HG02763 (cell line): ENCODE results near the gene SEC11C.
"Not testable (repeated sequence)": the region's sequence is repeated elsewhere in the genome, so short reads cannot be mapped to it uniquely, and the experiment has no call there.

Experiments used
- ATAC-seq: cut with Tn5 transposase; IDR thresholded peaks from one replicate; pipeline ENCODE4 v1.9.1; 2021; ENCODE audit warnings: mild to moderate bottlenecking, moderate library complexity; ENCODE audit not compliant: unreplicated experiment

The SEC11C gene

GRCh38 chr18:59139615-59140301 lies at the start of gene SEC11C:
Gene SEC11C, plus strand, starts transcription at chr18:59139884. Its CDS starts 65 bp downstream, at chr18:59139949.
- peak; percentile 88 for ATAC-seq

DNA sequence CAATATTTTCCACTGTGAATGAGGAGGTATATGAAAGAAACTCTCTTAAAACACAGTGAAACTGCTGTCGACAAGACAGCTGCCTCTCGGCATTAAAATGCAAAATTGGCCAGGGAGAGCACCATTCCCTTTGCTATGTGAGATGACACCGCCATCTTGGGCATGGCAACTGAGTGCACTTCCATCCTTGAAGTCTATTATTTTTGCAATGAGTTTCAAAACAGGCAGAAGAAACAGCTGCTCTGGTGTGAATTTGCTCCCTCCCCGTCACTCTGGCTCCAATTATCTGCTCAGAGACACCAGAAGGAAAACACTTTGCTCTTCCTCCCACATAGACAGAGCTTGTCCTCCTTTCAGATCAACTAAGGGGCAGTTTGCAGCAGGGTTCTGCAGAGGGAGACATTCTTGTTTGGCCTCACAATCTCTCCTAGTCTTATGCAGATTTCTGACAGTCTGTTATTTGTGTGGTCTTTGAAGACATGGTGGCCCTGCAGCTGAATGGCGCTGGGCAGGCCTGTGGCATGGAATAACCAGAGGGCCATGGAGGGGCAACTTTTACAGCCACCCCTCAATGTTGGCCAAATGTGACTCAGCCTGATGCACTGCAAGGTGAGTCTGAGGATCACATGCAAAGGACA lies 48.6 kb upstream of the SEC11C start:
- no peak for ATAC-seq

DNA sequence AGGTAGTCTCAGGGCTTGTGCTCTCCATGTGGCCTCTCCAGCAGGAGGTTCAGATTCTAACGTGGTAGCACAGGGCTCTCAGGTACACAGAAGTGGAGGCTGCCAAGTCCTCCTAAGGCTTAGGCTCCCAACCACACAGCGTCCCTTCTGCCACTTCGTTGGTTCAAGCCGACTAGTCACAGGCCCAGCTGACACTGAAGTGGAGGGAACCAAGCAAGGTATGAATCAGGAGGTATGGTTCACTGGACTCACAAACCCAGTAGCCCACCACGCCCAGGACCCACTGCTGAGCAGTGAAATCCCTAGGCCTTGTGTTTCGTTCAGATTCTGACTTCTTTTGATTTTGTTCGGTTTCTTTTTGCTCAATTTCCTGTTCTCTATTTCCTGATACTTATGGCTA lies 46.0 kb upstream of the SEC11C start:
- no peak for ATAC-seq

- no peak for ATAC-seq
These were observed 45.1 kb upstream of the SEC11C start for GRCh38 chr18:59094569-59094968.

GRCh38 chr18:59096098-59096789 lies 43.4 kb upstream of the SEC11C start:
- ATAC-seq = no peak

GRCh38 chr18:59101830-59102414 lies 37.8 kb upstream of the SEC11C start:
- ATAC-seq = no peak

DNA sequence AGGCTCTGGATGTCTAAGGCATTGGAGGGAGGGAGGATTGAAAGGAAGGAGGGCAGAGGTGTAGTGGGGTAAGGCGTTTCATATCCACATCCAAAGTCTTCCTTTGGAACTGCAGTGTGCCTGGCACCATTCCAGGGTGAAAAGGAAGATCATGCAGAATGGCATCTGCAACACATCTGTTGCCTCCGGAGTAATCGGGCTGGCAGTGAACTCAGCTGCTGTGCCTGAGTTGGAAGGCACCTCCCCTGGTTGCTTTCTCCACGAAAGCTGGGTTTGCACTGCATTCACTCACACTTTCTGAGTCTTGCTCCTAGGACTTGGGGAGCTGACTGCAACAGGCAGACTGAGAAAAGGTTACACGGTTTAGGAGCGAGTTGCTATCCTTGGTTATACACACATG lies 30.3 kb upstream of the SEC11C start:
- no peak for ATAC-seq

DNA sequence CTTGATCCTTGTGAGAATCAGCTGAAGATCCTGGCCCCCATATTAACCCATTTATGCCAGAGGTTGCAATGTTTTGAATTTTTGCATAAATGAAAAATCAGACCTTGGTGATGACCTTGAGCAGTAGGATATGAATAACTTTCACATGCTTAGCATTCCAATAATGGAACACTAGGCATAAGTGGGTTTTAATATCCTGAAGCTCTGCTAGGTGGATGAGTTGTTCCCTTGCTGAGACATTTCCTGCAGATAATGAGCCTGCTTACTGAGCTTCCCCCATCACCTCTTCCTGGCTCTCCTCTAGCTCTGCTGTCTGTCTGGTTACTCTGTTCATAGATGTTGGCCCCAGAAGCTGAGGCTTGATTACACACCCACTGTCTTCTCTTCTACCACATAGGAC lies 25.5 kb upstream of the SEC11C start:
- no peak for ATAC-seq

DNA sequence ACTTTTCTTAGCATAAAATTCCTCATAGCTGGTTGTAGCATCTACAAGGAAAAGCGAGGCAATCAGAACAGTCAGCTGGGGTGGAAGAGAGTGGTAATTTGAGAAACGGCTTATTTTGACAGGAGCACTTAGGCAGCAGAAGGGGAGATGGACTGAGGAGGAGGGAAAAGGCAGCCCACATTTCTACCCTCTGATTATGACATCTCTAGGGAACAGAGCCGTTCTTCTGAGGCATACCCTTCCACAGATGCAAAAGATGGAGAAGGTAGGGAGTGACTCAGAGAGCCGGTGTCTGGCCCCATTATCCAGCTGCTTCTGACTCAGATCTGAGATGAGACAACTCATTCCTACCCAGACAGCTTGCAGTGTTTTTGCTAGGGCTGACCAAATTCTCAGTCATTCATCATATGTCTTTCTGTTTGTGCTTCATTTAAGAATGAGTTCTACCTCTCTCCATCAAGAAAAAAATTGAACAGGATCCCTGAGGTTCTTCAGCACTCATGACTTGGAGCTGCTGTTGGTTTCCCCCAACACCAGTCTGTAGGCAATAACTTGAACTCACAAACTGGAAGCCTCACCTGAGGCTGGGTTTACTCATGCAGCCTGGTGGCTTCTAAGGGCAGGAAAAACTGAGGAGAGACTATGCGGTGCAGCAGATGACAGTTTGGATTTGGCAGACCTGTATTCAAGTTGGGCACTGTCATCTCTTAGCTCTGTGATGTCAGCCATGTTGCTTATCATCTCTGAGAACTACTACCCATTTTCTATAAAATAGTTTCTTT lies 15.9 kb upstream of the SEC11C start:
- peak; percentile 61 for ATAC-seq

GRCh38 chr18:59124370-59124704 lies 15.3 kb upstream of the SEC11C start:
- ATAC-seq = no peak

DNA sequence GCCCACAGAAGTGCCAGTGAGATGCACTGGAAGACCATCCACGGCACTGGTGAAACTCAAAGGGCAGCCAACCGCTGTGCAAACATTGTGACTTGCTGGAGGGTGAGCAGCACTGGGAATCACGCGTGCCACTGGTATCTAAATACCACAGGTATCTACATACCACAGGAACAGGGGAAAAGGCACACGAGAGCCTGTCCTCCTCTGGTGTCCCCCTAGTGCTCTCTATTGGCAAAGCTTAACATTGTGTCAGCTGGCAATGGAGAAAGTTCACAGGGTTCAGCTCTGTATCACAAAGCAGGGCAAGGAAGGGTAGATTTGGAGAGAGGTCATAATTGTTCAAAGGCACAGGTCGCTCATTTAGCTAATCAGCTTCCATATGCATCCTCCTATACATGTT lies 12.6 kb upstream of the SEC11C start:
- ATAC-seq = no peak

DNA sequence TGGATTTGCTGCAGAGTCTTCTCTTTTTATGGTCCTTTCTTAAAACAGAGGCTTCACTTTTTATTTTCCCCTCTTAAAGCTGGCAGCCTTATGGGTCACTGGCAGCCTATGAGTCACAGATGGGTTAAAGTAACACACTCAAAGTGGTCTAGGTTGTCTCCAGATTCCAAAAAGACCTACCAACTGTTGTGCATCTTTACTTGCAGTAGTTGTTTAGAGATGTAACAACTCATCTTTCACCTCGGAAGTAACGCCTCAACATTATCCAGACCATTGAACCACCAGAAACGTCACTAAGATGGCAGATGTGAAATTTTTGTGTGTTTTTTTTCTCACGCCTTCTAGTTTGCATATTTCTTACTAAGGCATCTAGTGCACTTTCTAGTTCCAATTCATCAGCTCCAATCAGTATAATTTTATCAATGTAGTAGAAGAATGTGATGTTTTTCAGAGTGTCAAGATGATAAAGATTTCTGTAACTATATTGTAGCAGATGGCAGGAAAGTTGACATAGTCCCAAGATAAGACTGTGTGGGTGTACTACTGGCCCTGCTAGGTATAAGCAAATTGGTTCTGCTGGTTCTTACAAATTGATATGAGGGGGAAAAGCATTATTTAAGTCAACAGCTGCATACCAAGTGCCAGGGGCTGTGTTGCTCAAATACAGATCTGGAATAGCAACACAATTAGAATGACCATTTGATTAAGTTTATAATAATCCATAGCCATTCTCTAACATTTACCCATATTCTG lies 9.6 kb upstream of the SEC11C start:
- no peak for ATAC-seq

DNA sequence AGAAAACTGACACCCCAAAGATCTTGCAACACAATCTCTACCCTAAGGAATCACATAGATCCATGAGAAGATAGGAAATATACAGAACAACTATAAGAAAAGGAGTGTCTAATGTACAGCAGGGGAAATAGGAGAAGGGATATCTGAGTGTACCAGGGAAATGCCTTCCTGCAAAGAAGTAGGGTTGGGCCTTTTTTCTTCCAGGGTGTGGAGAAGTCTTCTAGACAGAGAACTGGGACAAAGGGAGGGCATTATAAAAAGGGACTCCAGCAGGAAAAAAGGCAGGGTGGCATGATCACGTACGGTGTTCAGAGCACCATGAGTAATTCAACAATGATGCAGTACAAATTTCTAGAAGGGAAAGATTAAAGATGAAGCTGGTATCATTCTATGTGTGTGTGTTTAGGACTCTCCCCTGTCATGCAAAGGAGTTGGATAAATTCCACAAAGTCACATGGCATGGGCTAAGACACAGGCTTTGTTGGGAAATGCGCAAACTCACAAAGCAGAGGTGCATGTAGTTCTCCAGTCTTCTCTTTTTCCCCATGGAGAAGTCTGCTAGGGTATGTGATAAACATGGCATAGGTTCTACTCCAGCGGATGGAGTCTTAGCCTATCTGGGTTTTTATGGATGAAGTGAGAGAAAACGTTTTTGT lies 6.7 kb upstream of the SEC11C start:
- no peak for ATAC-seq

- ATAC-seq = peak; percentile 68
These were observed 431 bp upstream of the SEC11C start for GRCh38 chr18:59139291-59139614.

DNA sequence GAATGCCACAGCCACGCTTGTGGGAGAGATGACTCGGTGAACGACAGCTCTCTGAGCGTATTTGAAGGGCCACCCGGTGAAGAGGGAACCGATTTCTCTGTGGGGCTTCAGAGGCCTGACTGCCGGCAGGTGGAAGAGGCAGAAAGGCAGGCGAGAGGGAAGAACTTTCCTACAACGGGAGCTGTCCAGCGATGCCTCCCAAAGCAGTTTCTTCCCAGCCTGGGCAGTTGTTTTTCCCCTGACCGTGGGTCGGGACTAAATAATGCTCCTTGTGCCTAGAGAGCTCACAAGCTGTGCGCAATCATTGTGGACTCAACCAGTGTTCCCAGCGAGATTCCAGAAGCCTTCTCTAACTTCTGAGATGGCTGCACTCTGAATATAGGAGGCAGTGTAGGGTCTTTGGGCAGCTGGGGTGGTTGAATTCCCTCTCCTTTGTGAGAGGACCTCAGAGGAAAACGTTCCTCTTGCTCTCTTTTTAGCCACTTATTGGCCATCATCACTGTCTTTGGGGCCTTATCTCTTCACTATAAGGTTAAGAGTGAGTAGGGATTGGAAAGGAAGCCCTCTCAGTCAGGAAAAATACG lies 710 bp downstream of the SEC11C start:
- ATAC-seq = no peak

GRCh38 chr18:59141294-59142068 lies 1.8 kb downstream of the SEC11C start:
- ATAC-seq = no peak

- ATAC-seq = no peak
These were observed 2.6 kb downstream of the SEC11C start for GRCh38 chr18:59142274-59142673.

- not testable (repeated sequence) for ATAC-seq
These were observed 3.2 kb downstream of the SEC11C start for GRCh38 chr18:59142800-59143416.
